ENCODE measurements around the gene LIG1.
"Not testable (repeated sequence)": the region's sequence is repeated elsewhere in the genome, so short reads cannot be mapped to it uniquely, and the experiment has no call there.

Gene LIG1

DNA sequence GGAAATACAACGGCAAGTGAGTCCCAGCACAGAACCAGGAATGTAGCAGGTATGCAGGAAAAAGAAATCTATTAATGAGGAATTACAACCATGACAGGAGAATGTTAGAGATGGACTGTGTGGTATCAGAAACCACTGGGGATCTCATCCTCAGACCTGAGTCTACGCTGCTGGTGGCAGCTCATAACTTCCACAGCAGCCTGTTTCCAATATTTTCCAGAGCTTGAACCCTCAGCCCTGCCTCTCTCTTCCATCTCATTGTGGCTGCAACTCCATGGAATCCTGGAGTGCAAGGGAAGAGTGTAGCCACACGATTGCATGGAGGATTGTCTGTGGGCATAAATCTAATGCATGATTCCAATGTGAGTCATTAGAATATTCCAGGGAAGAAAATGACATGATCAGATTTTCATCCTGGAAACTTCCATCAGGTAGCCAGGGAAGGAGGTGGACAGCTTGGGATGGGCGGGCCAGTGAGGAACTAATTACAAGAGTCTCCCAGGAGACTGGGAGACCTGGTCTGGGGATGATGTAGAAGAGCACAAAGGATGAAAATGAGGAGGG, 74.5 kb downstream of the LIG1 start:
- ChIA-PET CTCF (interaction anchor here (1.1 kb wide), 1 partner anchor 12 kb away, joined by 7 read pairs; no protein-coding TSS in a partner anchor), POLR2A (no interaction called here)
- TF ChIP-seq, protein P1, sequence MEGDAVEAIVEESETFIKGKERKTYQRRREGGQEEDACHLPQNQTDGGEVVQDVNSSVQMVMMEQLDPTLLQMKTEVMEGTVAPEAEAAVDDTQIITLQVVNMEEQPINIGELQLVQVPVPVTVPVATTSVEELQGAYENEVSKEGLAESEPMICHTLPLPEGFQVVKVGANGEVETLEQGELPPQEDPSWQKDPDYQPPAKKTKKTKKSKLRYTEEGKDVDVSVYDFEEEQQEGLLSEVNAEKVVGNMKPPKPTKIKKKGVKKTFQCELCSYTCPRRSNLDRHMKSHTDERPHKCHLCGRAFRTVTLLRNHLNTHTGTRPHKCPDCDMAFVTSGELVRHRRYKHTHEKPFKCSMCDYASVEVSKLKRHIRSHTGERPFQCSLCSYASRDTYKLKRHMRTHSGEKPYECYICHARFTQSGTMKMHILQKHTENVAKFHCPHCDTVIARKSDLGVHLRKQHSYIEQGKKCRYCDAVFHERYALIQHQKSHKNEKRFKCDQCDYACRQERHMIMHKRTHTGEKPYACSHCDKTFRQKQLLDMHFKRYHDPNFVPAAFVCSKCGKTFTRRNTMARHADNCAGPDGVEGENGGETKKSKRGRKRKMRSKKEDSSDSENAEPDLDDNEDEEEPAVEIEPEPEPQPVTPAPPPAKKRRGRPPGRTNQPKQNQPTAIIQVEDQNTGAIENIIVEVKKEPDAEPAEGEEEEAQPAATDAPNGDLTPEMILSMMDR (IDR thresholded peaks at IDR 0.05; ENCODE audit: control extremely low read depth, extremely low read depth, low read depth, missing control alignments), result no peak
- no peak for DNase-seq (ENCODE audit: extremely low spot score)

DNA sequence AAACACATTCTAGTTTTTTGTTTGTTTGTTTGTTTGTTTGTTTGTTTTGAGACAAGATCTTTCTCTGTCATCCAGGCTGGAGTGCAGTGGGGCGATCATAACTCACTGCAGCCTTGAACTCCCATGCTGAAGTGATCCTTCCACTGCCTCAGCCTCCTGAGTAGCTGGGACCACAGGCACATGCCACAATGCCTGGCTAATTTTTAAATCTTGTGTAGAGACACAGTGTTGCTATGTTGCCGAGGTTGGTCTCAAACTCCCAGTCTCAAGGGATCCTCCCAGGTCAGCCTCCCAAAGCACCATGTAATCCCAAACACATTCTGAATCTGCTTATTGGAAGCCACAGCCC, 75.3 kb downstream of the LIG1 start:
- ChIA-PET CTCF (interaction anchor here (0.9 to 1.1 kb wide), 2 partner anchors 11 to 13 kb away, joined by 3 to 7 read pairs; no protein-coding TSS in a partner anchor), POLR2A (interaction anchor here (0.6 kb wide), 1 partner anchor 31 kb away, joined by 3 read pairs; no protein-coding TSS in a partner anchor)
- DNase-seq (ENCODE audit: extremely low spot score), result no peak
- TF ChIP-seq, protein P1 (IDR thresholded peaks at IDR 0.05; ENCODE audit: control extremely low read depth, extremely low read depth, low read depth, missing control alignments), result no peak

GRCh38 chr19:48094129-48094854, 75.9 kb downstream of the LIG1 start:
- no peak for DNase-seq (ENCODE audit: extremely low spot score)
- TF ChIP-seq, protein P1 (IDR thresholded peaks at IDR 0.05; ENCODE audit: control extremely low read depth, extremely low read depth, low read depth, missing control alignments), result no peak
- ChIA-PET POLR2A (interaction anchor here (0.6 kb wide), 1 partner anchor 32 kb away, joined by 3 read pairs; no protein-coding TSS in a partner anchor), CTCF (interaction anchor here (0.9 to 1.1 kb wide), 2 partner anchors 11 to 13 kb away, joined by 3 to 7 read pairs; no protein-coding TSS in a partner anchor)

DNA sequence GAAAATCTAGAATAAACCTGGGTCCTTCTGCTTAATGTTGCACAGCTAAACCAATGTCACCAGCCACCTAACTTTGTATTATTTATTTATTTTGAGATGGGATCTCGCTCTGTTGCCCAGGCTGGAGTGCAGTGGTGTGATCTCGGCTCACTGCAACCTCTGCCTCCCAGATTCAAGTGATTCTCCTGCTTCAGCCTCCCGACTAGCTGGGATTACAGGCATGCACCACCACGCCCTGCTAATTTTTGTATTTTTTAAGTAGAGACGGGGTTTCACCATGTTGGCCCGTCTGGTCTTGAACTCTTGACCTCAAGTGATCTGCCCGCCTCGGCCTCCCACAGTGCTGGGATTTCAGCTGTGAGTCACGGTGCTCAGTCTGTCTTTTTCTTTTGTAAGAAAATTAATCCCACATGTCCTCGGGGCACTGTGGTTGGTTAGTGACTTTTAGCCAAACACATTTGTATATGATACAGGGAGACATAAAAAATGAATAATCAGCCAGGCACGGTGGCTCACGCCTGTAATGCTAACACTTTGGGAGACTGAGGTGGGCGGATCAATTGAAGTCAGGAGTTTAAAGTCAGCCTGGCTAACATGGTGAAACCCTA, 78.9 kb downstream of the LIG1 start:
- ChIA-PET CTCF (interaction anchor here (0.8 to 1.6 kb wide), 2 partner anchors 12 to 128 kb away, joined by 3 to 6 read pairs; no protein-coding TSS in a partner anchor), POLR2A (interaction anchor here (0.7 kb wide), 2 partner anchors 226 to 413 kb away, joined by 3 to 4 read pairs; no protein-coding TSS in a partner anchor)
- not testable (repeated sequence) for DNase-seq (ENCODE audit: extremely low spot score)

- ChIA-PET POLR2A (no interaction called here), CTCF (interaction anchor here (0.8 to 1.6 kb wide), 3 partner anchors 13 to 127 kb away, joined by 3 to 6 read pairs (median 3); no protein-coding TSS in a partner anchor)
- DNase-seq (ENCODE audit: extremely low spot score), result no peak
- TF ChIP-seq, protein P1 (IDR thresholded peaks at IDR 0.05; ENCODE audit: control extremely low read depth, extremely low read depth, low read depth, missing control alignments), result no peak
These were observed 79.8 kb downstream of the LIG1 start for GRCh38 chr19:48090281-48090802.

DNA sequence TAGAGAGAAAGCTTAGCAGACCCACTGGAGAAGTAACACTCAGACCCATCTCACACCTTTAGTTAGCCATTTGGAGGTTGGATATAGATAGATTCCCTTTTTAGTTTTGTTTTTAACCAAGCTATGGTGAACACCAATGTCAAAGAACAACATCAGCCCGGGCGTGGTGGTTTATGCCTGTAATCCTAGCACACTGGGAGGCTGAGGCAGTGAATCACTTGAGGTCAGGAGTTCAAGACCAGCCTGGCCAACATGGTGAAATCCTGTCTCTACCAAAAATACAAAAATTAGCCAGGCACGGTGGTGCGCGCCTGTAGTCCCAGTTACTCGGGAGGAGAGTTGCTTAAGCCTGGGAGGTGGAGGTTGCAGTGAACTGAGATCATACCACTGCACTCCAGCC, 81.2 kb downstream of the LIG1 start:
- CTCF ChIA-PET; POLR2A ChIA-PET; DNase-seq (ENCODE audit: extremely low spot score): not testable (repeated sequence)
